Large intestine (tissue), 3 donors: ENCODE data around the gene PPP2R5E. TPM values are rescaled to one million over a fixed set of nuclear protein-coding genes. Genes with fewer than 3 reads are reported as not detected.
A peak's percentile ranks its signal among the peaks of the same experiment; 100 is the strongest.

Experiments
- DNase-seq, 2 donors: peaks; one replicate each; pipeline versions ENCODE4 v3.0.0 to v3.0.0-alpha.2; 2013
- H3K27ac ChIP-seq: one replicate; pipeline ENCODE4 v1.5.1; 2013; ENCODE audit warnings: low read length
- H3K27me3 ChIP-seq: 2 replicates; pipeline ENCODE4 v1.6.1; 2013; ENCODE audit warnings: low read length; ENCODE audit not compliant: control insufficient read depth, insufficient read depth
- H3K36me3 ChIP-seq: 2 replicates; pipeline ENCODE4 v1.6.1; 2013; ENCODE audit warnings: low read length; ENCODE audit not compliant: control insufficient read depth, insufficient read depth
- H3K4me1 ChIP-seq: one replicate; pipeline ENCODE4 v1.6.1; 2013; ENCODE audit warnings: low read length; ENCODE audit not compliant: control insufficient read depth, insufficient read depth
- H3K4me3 ChIP-seq: one replicate; pipeline ENCODE4 v1.5.1; 2013; ENCODE audit warnings: low read length
- H3K9me3 ChIP-seq: one replicate; pipeline ENCODE4 v1.6.1; 2013; ENCODE audit warnings: mild to moderate bottlenecking, low read depth, low read length, moderate library complexity; ENCODE audit not compliant: control insufficient read depth
- WGBS: methylation state at CpG from one replicate; pipeline ENCODE4 v1.1.5; 2013; ENCODE audit warnings: low lambda C conversion rate; ENCODE audit not compliant: insufficient coverage; 5-methylcytosine and 5-hydroxymethylcytosine counted together
- polyA plus RNA-seq: library from polyadenylated mRNA; unstranded; fragments of 120-200 nt; gene quantifications from one replicate; pipeline ENCODE4 v1.2.1, GENCODE V29; 2013

Gene PPP2R5E
- polyA plus RNA-seq, 1 donor: 22.4 TPM

DNA sequence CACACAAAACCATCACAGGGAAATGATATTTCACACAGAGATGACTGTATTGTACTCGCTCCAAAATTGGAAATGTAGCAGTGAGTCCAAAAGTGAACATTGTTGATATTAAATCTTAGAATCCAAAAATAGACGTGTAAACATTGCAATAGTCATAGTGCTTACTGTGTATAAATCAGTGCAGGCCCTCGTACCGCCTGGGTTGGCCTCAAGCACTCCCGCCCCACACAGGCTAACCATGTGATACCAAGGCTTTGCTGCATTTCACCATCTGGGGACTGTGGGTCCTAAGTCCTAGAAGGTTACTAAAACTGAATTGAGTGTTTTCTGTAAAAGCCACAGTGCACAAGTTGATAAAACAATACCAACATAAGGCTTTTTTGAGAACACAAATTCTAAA, 107.3 kb downstream of the PPP2R5E start:
- no CpG with 5 or more reads among the region's 5 CpGs for WGBS
- Histone ChIP-seq H3K9me3 (no peaks in the 10 kb centered on the region), H3K36me3 (no peaks in the 10 kb centered on the region), H3K27me3 (no peaks in the 10 kb centered on the region), H3K27ac (peak overlapping the region; percentile 53), H3K4me1 (peaks cover 11% of the 10 kb centered on the region), H3K4me3 (no peak overlapping the region)
- DNase-seq: peak; percentile 81 to 83

GRCh38 chr14:63435204-63435603, 108.0 kb downstream of the PPP2R5E start:
- 83% methylated on average over 1 of the region's 2 CpGs for whole genome bisulfite sequencing
- no peaks in the 10 kb centered on the region for H3K36me3 ChIP-seq
- no peaks in the 10 kb centered on the region for H3K9me3 ChIP-seq
- DNase-seq: no peak
- H3K4me3 ChIP-seq: no peak overlapping the region
- H3K27ac ChIP-seq: peak overlapping the region; percentile 35
- peaks cover 11% of the 10 kb centered on the region for H3K4me1 ChIP-seq
- H3K27me3 ChIP-seq: no peaks in the 10 kb centered on the region

DNA sequence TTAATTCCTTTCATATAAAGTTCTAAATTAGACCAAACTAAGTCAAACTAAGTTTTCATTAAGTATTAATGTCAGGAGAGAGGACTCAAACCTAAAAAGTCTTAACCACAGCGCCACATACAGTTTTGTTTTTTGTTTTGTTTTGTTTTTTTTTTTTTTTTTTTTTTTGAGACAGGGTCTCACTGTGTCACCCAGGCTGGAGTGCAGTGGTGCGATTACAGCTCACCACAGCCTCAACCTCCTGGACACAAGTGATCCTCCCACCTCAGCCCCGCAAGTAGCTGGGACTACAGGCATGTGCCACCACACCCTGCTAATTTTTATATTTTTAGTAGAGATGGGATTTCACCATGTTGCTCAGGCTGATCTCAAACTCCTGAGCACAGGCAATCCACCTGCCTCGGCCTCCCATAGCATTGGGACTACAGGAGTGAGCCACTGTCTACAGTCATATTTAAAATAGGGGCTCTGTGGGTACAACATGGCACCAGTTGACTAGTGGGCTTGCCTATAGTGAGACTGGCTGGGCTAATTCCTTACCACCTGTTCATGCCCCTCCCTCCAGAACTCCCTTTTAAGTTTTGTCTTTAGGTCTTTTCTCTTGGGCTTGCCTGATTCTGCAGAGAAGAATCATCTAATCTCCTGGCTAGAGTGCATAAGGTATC, 110.2 kb downstream of the PPP2R5E start:
- Histone ChIP-seq H3K36me3 (no peaks in the 10 kb centered on the region), H3K9me3 (no peaks in the 10 kb centered on the region), H3K27me3 (no peaks in the 10 kb centered on the region), H3K27ac (no peak overlapping the region), H3K4me1 (peaks cover 11% of the 10 kb centered on the region), H3K4me3 (no peak overlapping the region)
- DNase-seq: no peak
- no CpG with 5 or more reads among the region's 4 CpGs for WGBS

- no peak overlapping the region for H3K4me3 ChIP-seq
- H3K4me1 ChIP-seq: peaks cover 11% of the 10 kb centered on the region
- H3K27me3 ChIP-seq: no peaks in the 10 kb centered on the region
- no peak overlapping the region for H3K27ac ChIP-seq
- no peaks in the 10 kb centered on the region for H3K36me3 ChIP-seq
- 52% methylated on average over 3 of the region's 5 CpGs for WGBS
- no peak for DNase-seq
- H3K9me3 ChIP-seq: no peaks in the 10 kb centered on the region
Measured at GRCh38 chr14:63432228-63432627, 110.9 kb downstream of the PPP2R5E start.

GRCh38 chr14:63431466-63431865, 111.7 kb downstream of the PPP2R5E start:
- no peaks in the 10 kb centered on the region for H3K9me3 ChIP-seq
- H3K27ac ChIP-seq: no peak overlapping the region
- H3K4me1 ChIP-seq: peaks cover 6% of the 10 kb centered on the region
- no peak overlapping the region for H3K4me3 ChIP-seq
- no CpG with 5 or more reads among the region's 3 CpGs for WGBS
- no peaks in the 10 kb centered on the region for H3K27me3 ChIP-seq
- no peak for DNase-seq
- H3K36me3 ChIP-seq: no peaks in the 10 kb centered on the region

GRCh38 chr14:63428486-63428885, 114.7 kb downstream of the PPP2R5E start:
- no peak overlapping the region for H3K27ac ChIP-seq
- DNase-seq: no peak
- H3K4me1 ChIP-seq: no peaks in the 10 kb centered on the region
- no peaks in the 10 kb centered on the region for H3K9me3 ChIP-seq
- WGBS: no CpG with 5 or more reads among the region's 1 CpG
- no peaks in the 10 kb centered on the region for H3K36me3 ChIP-seq
- H3K4me3 ChIP-seq: no peak overlapping the region
- no peaks in the 10 kb centered on the region for H3K27me3 ChIP-seq

DNA sequence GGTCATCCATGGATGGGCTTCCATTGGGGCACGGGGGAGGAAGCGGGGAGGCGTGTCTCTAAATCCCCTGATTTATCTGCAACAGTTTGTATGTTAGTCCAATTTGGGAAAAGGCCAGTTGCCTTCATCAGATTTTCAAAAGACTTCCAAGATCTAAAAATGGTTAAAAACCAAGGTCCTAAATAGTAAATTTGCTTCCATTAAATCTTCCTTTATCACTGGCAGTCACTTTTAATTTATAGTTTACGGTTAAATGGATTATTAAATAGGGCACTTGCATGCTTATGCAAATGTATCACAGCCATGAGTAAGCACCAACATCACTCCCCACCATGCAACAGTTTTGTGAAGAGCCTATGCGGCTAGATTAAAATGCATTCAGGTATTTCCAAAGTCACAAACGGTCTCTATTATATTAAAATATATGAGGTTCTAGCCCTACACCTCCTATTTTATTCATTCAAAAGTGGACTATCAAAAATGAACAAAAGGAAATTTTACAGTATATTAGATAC, 116.3 kb downstream of the PPP2R5E start:
- Histone ChIP-seq H3K4me1 (no peaks in the 10 kb centered on the region), H3K27ac (no peak overlapping the region), H3K27me3 (no peaks in the 10 kb centered on the region), H3K9me3 (no peaks in the 10 kb centered on the region), H3K4me3 (no peak overlapping the region), H3K36me3 (peaks cover 2% of the 10 kb centered on the region)
- DNase-seq: no peak
- 92% methylated on average over 2 of the region's 6 CpGs for WGBS

GRCh38 chr14:63423889-63424288, 119.3 kb downstream of the PPP2R5E start:
- H3K4me1 ChIP-seq: no peaks in the 10 kb centered on the region
- DNase-seq: no peak
- no peak overlapping the region for H3K27ac ChIP-seq
- peaks cover 12% of the 10 kb centered on the region for H3K36me3 ChIP-seq
- no peaks in the 10 kb centered on the region for H3K27me3 ChIP-seq
- WGBS: 100% methylated on average over 2 of the region's 4 CpGs
- H3K9me3 ChIP-seq: no peaks in the 10 kb centered on the region
- H3K4me3 ChIP-seq: no peak overlapping the region

GRCh38 chr14:63423381-63423780, 119.8 kb downstream of the PPP2R5E start:
- 86% methylated on average over 1 of the region's 2 CpGs for WGBS

GRCh38 chr14:63421919-63422318, 121.3 kb downstream of the PPP2R5E start:
- peaks cover 12% of the 10 kb centered on the region for H3K36me3 ChIP-seq
- no peaks in the 10 kb centered on the region for H3K4me1 ChIP-seq
- H3K27me3 ChIP-seq: no peaks in the 10 kb centered on the region
- WGBS: no CpG with 5 or more reads among the region's 3 CpGs
- H3K4me3 ChIP-seq: no peak overlapping the region
- DNase-seq: no peak
- no peaks in the 10 kb centered on the region for H3K9me3 ChIP-seq
- H3K27ac ChIP-seq: no peak overlapping the region

More at GRCh38 chr14:63423381-63423780, 119.8 kb downstream of the PPP2R5E start:
- Histone ChIP-seq H3K4me1 (no peaks in the 10 kb centered on the region), H3K27ac (no peak overlapping the region), H3K36me3 (peaks cover 12% of the 10 kb centered on the region), H3K27me3 (no peaks in the 10 kb centered on the region), H3K9me3 (no peaks in the 10 kb centered on the region), H3K4me3 (no peak overlapping the region)
- DNase-seq: no peak

DNA sequence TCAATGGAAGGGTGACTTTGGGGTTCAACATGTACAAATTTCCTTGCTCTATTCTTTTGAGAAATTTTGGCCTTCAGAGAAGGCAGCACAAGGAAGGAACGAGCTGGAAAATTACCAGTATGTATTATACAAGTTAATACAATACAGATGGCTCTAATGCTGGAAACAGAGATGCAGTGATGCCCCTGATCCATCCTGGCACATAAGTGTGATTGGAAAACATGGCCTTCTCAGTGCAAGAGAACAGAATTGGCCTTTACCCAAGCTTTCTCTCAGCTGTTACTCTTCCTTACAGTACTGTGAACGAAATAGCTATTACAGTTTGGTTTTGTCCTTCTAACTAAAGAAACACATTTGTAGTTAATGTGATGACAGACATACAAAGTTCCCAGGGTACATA, 122.0 kb downstream of the PPP2R5E start:
- Histone ChIP-seq H3K4me1 (no peaks in the 10 kb centered on the region), H3K36me3 (peaks cover 12% of the 10 kb centered on the region), H3K4me3 (no peak overlapping the region), H3K27me3 (no peaks in the 10 kb centered on the region), H3K9me3 (no peaks in the 10 kb centered on the region), H3K27ac (no peak overlapping the region)
- WGBS: no CpG with 5 or more reads among the region's 2 CpGs
- DNase-seq: no peak
